Neural cell (in vitro differentiated cells): ENCODE results near the gene SLC6A17.

Experiments used
- CTCF ChIP-seq: fragments of 450-650 bp; IDR thresholded peaks from 2 replicates; pipeline ENCODE4 v1.5.1; 2014; ENCODE audit warnings: antibody characterized with exemption, mild to moderate bottlenecking, moderate library complexity; ENCODE audit not compliant: poor library complexity, severe bottlenecking
- EP300 ChIP-seq: fragments of 450-650 bp; conservative IDR thresholded peaks from 2 replicates; pipeline ENCODE4 v1.6.1; 2014; ENCODE audit warnings: antibody characterized with exemption, mild to moderate bottlenecking, moderate library complexity; ENCODE audit not compliant: poor library complexity, severe bottlenecking
- EZH2 ChIP-seq: fragments of 200-600, 300-800 bp; shearing (Covaris generic), sonication (generic); IDR thresholded peaks from 2 replicates; pipeline ENCODE4 v1.6.1; 2014; ENCODE audit warnings: antibody characterized with exemption, low read length, borderline replicate concordance, mild to moderate bottlenecking; ENCODE audit not compliant: insufficient read depth, poor library complexity, severe bottlenecking
- MXI1 ChIP-seq: fragments of 450-650 bp; conservative IDR thresholded peaks from 2 replicates; pipeline ENCODE4 v1.6.1; 2014; ENCODE audit warnings: antibody characterized with exemption, mild to moderate bottlenecking; ENCODE audit not compliant: poor library complexity, severe bottlenecking
- POLR2AphosphoS5 ChIP-seq: IDR thresholded peaks from 2 replicates; pipeline ENCODE4 v1.6.1; 2012
- RAD21 ChIP-seq: fragments of 450-650 bp; conservative IDR thresholded peaks from 2 replicates; pipeline ENCODE4 v1.6.1; 2014; ENCODE audit warnings: antibody characterized with exemption, mild to moderate bottlenecking, moderate library complexity
- REST ChIP-seq: IDR thresholded peaks from 2 replicates; pipeline ENCODE4 v1.6.1; 2012; ENCODE audit warnings: borderline replicate concordance
- SMC3 ChIP-seq: fragments of 450-650 bp; conservative IDR thresholded peaks from 2 replicates; pipeline ENCODE4 v1.6.1; 2014; ENCODE audit warnings: antibody characterized with exemption, mild to moderate bottlenecking, moderate library complexity; ENCODE audit not compliant: poor library complexity
- TAF1 ChIP-seq: IDR thresholded peaks from 2 replicates; pipeline ENCODE4 v1.6.1; 2012; ENCODE audit warnings: low read depth

- TF ChIP-seq EZH2, result no peak
- peak; percentile 92 for TF ChIP-seq CTCF
- no peak for TF ChIP-seq POLR2AphosphoS5
- no peak for TF ChIP-seq EP300
- no peak for TF ChIP-seq REST
- peak; percentile 93 for TF ChIP-seq RAD21
- no peak for TF ChIP-seq TAF1
- TF ChIP-seq SMC3, result peak; percentile 98
- TF ChIP-seq MXI1, result peak; percentile 29
These were observed 52.8 kb downstream of the SLC6A17 start for GRCh38 chr1:110203021-110203661.
